HG02852 (cell line): ENCODE measurements around the gene PRKCE.

Source experiments
- ATAC-seq: cut with Tn5 transposase; IDR thresholded peaks from one replicate; pipeline ENCODE4 v1.9.1; 2021; ENCODE audit warnings: mild to moderate bottlenecking, moderate library complexity; ENCODE audit not compliant: unreplicated experiment

PRKCE gene

GRCh38 chr2:46087492-46087891 is 436.0 kb downstream of the PRKCE start:
- ATAC-seq = no peak

- no peak for ATAC-seq
Observed at GRCh38 chr2:46091004-46091403, 439.5 kb downstream of the PRKCE start.

GRCh38 chr2:46091961-46092667 is 440.6 kb downstream of the PRKCE start:
- no peak for ATAC-seq

GRCh38 chr2:46094689-46095088 is 443.2 kb downstream of the PRKCE start:
- no peak for ATAC-seq

GRCh38 chr2:46095830-46096229 is 444.4 kb downstream of the PRKCE start:
- no peak for ATAC-seq

- ATAC-seq = no peak
Observed at GRCh38 chr2:46096260-46096659, 444.8 kb downstream of the PRKCE start.

GRCh38 chr2:46097714-46098480 is 446.4 kb downstream of the PRKCE start:
- no peak for ATAC-seq

- no peak for ATAC-seq
Observed at GRCh38 chr2:46098621-46099062, 447.2 kb downstream of the PRKCE start.

GRCh38 chr2:46101557-46102220 is 450.2 kb downstream of the PRKCE start:
- ATAC-seq = no peak

- no peak for ATAC-seq
Observed at GRCh38 chr2:46106690-46107089, 455.2 kb downstream of the PRKCE start.

- ATAC-seq = no peak
Observed at GRCh38 chr2:46114996-46115395, 463.5 kb downstream of the PRKCE start.

- no peak for ATAC-seq
Observed at GRCh38 chr2:46116150-46116549, 464.7 kb downstream of the PRKCE start.

GRCh38 chr2:46116553-46116991 is 465.1 kb downstream of the PRKCE start:
- no peak for ATAC-seq

GRCh38 chr2:46117379-46117778 is 465.9 kb downstream of the PRKCE start:
- ATAC-seq = no peak

- ATAC-seq = no peak
Observed at GRCh38 chr2:46117994-46118393, 466.5 kb downstream of the PRKCE start.

- no peak for ATAC-seq
Observed at GRCh38 chr2:46118656-46119371, 467.3 kb downstream of the PRKCE start.

GRCh38 chr2:46119453-46119852 is 468.0 kb downstream of the PRKCE start:
- ATAC-seq = no peak

GRCh38 chr2:46120792-46121555 is 469.5 kb downstream of the PRKCE start:
- no peak for ATAC-seq

- no peak for ATAC-seq
Observed at GRCh38 chr2:46122318-46122976, 471.0 kb downstream of the PRKCE start.

GRCh38 chr2:46123013-46123412 is 471.5 kb downstream of the PRKCE start:
- ATAC-seq = no peak
